CD4-positive, alpha-beta T cell treated with Interferon gamma for 1 hour (primary cell): ENCODE results near the gene INTS4.
"Not testable (repeated sequence)": the region's sequence is repeated elsewhere in the genome, so short reads cannot be mapped to it uniquely, and the experiment has no call there.

Experiments
- DNase-seq: peaks from one replicate; pipeline ENCODE4 v3.0.0-alpha.2; 2020

The INTS4 gene, protein sequence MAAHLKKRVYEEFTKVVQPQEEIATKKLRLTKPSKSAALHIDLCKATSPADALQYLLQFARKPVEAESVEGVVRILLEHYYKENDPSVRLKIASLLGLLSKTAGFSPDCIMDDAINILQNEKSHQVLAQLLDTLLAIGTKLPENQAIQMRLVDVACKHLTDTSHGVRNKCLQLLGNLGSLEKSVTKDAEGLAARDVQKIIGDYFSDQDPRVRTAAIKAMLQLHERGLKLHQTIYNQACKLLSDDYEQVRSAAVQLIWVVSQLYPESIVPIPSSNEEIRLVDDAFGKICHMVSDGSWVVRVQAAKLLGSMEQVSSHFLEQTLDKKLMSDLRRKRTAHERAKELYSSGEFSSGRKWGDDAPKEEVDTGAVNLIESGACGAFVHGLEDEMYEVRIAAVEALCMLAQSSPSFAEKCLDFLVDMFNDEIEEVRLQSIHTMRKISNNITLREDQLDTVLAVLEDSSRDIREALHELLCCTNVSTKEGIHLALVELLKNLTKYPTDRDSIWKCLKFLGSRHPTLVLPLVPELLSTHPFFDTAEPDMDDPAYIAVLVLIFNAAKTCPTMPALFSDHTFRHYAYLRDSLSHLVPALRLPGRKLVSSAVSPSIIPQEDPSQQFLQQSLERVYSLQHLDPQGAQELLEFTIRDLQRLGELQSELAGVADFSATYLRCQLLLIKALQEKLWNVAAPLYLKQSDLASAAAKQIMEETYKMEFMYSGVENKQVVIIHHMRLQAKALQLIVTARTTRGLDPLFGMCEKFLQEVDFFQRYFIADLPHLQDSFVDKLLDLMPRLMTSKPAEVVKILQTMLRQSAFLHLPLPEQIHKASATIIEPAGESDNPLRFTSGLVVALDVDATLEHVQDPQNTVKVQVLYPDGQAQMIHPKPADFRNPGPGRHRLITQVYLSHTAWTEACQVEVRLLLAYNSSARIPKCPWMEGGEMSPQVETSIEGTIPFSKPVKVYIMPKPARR

GRCh38 chr11:77994434-77995362, at the start of gene INTS4:
INTS4 (minus strand) TSS chr11:77994668; CDS start chr11:77994643, 25 bp downstream.
- peak; percentile 98 for DNase-seq

DNA sequence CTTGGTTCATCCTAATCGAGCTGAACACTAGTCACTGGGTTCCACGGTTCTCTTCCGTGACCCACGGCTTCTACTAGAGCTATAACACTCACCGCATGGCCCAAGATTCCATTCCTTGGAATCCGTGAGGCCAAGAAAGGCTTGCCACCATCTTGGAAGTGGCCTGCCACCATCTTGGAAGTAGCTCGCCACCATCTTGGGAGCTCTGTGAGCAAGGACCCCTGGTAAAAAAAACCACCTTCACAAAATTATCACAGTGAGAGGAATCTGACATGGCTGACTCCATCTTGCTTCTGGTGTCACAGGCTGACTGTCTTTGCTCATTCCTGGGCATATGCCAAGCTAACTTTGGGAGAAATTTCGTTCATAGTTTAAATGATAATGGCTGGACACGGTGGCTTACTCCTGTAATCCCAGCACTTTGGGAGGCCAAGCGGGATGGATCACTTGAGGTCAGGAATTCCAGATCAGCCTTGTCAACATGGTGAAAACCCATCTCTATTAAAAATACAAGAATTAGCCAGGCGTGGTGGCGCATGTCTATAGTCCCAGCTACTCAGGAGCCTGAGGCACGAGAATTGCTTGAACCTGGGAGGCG, 47.5 kb upstream of the INTS4 start:
- no peak for DNase-seq

DNA sequence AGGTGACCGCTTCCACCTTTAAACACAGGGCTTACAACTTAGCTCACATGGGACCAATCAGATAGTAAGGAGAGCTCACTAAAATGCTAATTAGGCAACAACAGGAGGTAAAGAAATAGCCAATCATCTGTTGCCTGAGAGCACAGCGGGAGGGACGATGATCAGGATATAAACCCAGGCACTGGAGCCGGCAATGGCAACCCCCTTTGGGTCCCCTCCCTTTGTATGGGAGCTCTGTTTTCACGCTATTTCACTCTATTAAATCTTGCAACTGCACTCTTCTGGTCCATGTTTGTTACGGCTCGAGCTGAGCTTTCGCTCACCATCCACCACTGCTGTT, 46.9 kb upstream of the INTS4 start:
- not testable (repeated sequence) for DNase-seq

- DNase-seq = no peak
Measured at GRCh38 chr11:78040691-78041379, 46.4 kb upstream of the INTS4 start.

- DNase-seq = no peak
Measured at GRCh38 chr11:78039919-78040671, 45.6 kb upstream of the INTS4 start.

GRCh38 chr11:78039391-78039918, 45.0 kb upstream of the INTS4 start:
- no peak for DNase-seq

DNA sequence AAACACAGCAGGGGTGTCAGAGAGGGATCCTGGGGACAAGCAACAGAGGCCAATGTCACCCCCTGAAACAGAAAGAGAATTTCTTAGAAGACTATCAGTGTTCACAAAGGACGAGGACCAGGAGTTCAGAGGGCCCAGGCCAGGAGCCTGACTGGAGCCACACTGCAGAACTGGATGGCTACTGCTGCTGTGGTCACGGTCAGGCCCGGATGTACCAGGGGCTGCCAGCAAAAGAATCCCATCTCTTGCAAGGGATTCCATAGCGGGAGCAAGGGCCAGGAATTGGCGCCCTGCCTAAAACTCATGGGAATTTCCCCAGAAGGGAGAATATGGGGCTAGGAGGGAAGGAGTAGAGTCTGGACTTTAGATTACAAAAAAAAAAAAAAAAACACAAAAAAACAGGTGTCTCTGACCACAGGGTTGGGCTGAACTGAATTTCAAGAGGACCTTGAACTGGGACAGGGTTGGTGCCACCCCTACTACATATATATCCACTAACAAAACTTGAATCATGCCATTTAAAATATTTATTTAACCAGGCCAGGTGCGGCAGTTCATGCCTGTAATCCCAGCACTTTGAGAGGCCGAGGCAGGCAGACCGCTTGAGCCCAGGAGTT, 44.3 kb upstream of the INTS4 start:
- DNase-seq = no peak

GRCh38 chr11:78037825-78038620, 43.6 kb upstream of the INTS4 start:
- DNase-seq = no peak

- no peak for DNase-seq
Measured at GRCh38 chr11:78037056-78037455, 42.6 kb upstream of the INTS4 start.

DNA sequence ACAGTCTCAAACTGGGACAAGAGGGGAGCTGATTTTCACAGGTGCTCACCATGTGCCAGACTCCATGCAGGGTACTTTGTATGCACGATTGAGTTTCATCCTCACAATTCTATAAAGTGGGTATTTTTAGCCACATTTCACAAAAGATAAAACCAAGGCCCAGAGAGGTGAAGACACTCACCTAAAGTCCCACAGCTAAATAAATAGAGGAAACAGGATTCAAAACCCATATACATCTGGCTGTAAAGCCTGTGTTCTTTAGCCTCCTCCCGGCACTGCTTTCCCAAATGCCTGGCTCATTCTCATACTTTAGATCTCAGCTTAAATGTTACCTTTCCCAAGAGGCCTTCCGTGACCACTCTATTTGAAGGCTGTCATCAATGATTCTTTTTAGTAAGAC, 41.8 kb upstream of the INTS4 start:
- DNase-seq = no peak

DNA sequence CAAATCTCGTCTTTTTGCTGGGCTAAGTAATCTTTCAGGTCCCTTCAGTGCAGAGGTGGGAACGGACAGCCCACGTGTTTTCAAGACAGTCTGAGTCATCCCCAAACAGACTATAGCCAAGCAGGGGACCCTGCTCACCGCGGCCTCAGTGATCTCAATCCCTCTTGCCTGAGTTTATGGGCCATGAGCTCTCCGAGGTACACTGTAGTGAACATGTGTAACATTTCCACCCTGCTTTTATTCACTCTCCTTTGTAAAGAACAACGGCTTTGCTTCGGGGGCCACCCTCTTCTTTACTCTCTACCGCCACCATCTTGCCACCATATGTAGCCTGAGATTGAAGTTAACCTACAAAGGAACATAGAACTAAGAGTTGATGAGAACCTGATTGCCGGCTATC, 40.2 kb upstream of the INTS4 start:
- no peak for DNase-seq

DNA sequence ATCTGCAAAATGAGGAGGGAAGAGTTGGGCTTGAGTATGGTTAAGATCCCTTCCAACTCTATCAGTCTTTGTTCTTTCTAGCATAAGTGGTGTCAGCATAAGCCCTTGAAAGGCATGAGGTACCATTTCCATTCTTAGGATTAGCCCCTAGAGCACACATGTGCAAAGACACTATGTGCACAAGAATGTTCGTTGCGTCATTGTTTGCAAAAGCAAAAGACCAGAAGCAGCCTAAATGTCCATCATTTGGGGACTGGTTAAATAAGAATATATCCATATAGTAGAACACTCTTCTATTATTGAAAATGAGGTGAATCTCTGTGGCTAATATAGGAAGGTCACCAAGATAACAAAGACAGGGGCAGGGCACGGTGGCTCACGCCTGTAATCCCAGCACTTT, 38.6 kb upstream of the INTS4 start:
- no peak for DNase-seq

- no peak for DNase-seq
Measured at GRCh38 chr11:78032090-78032489, 37.6 kb upstream of the INTS4 start.

GRCh38 chr11:78031629-78032028, 37.2 kb upstream of the INTS4 start:
- no peak for DNase-seq

DNA sequence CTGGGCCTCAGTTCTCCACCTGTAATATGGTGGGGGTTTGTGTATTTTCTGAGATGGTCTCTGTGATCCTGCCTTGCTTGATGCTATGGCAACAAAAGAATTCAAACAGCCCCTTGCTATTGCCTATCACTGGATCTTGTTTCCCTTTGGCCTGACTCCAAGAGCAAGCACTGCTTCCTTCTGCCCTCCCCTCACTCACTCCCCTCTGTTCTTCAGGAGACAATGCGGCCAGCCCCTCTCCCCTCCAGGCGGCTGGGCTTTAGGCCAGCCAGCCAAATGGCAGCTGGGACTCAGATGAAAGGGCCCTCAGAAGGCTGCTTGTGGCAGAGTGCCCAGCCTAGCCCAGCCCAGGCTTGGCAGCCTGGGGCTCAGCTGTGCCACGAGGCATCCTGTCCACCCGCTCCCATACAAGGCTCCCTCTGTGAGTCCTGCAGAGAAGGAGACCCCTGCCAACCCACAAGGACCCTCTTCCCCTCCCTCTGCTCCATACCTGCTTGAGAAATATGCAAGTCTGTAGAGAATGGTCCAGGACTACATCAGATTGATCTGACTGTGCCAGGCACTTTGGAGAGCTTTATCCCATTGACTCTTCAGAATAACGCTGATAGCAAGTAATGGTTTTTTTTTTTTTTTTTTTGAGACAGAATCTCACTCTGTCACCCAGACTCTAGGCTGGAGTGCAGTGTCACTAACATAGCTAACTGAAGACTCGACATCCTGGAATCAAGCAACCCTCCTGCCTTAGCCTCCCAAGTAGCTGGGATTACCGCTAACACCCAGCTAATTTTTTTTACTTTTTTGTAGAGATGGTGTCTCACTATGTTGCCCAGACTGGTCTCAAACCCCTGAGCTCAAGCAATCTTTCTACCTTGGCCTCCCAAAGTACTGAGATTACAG, 36.2 kb upstream of the INTS4 start:
- no peak for DNase-seq

- DNase-seq = not testable (repeated sequence)
Measured at GRCh38 chr11:78028423-78028822, 34.0 kb upstream of the INTS4 start.

DNA sequence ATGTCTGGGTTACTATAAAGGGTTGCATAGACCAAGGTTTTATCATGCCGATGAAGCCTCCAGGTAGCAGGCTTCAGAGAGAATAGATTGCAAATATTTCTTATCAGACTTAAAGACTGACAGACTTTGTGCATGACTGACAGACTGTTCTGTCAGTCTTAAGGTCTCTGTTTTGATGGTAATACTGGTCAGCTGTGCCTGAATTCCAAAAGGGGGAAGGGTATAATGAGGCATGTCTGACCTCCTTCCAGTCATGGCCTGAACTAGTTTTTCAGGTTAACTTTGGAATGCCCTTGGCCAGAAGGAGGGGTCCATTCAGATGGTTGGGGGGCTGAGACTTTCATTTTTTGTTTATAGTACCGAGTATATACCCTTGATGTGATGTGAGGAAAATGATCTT, 33.3 kb upstream of the INTS4 start:
- no peak for DNase-seq

DNA sequence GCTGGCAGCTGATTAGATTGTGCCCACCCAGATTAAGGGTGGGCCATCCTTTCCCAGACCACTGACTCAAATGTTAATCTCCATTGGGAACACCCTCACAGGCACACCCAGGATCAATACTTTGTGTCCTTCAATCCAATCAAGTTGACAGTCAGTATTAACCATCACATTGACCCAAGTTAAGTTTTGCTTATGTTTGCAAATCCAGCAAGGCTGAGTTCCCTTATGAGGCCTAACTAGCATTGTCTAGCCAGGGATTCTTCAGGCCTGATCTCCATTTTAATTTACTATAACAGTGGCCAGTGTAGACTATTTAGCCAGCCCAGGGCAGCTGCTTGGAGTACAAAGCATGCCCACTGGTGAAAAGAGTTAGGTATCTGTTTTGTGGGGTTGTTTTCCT, 30.9 kb upstream of the INTS4 start:
- no peak for DNase-seq
